OCI-LY1 (cell line): Measurements from ENCODE around the gene COL16A1.

Experiments used
- H2AFZ ChIP-seq: fragments of 200-600 bp; sonication (generic), shearing (Covaris generic); 2 replicates; pipeline ENCODE4 v1.6.0; 2014; ENCODE audit warnings: antibody characterized with exemption, mild to moderate bottlenecking, low read length
- H3F3A ChIP-seq: fragments of 200-600 bp; sonication (generic), shearing (Covaris generic); 2 replicates; pipeline ENCODE4 v1.6.0; 2014; ENCODE audit warnings: mild to moderate bottlenecking, antibody characterized with exemption, low read length, moderate library complexity; ENCODE audit not compliant: insufficient read depth
- H3K27ac ChIP-seq: fragments of 200-600 bp; sonication (generic); 2 replicates; pipeline ENCODE4 v1.5.1; 2014; ENCODE audit warnings: low read length, mixed run types, mild to moderate bottlenecking, low read depth; ENCODE audit not compliant: poor library complexity, severe bottlenecking
- H3K27me3 ChIP-seq: fragments of 200-600 bp; sonication (generic); 2 replicates; pipeline ENCODE4 v1.6.0; 2014; ENCODE audit warnings: antibody characterized with exemption, mild to moderate bottlenecking, low read length, moderate library complexity; ENCODE audit not compliant: insufficient read depth
- H3K36me3 ChIP-seq: fragments of 200-600 bp; sonication (generic); 2 replicates; pipeline ENCODE4 v1.6.1; 2014; ENCODE audit warnings: mild to moderate bottlenecking, antibody characterized with exemption, low read length, moderate library complexity, mixed read lengths; ENCODE audit not compliant: insufficient read depth
- H3K4me1 ChIP-seq: fragments of 200-600 bp; sonication (generic); 2 replicates; pipeline ENCODE4 v1.5.1; 2014; ENCODE audit warnings: mild to moderate bottlenecking, low read length, moderate library complexity; ENCODE audit not compliant: insufficient read depth, severe bottlenecking
- H3K4me2 ChIP-seq: fragments of 200-600 bp; sonication (generic), shearing (Covaris generic); 2 replicates; pipeline ENCODE4 v1.6.1; 2014; ENCODE audit warnings: low read length
- H3K4me3 ChIP-seq: fragments of 200-600 bp; sonication (generic); 2 replicates; pipeline ENCODE4 v1.5.1; 2014; ENCODE audit warnings: low read length, low read depth, mild to moderate bottlenecking, mixed read lengths; ENCODE audit not compliant: poor library complexity, severe bottlenecking
- H3K79me2 ChIP-seq: fragments of 200-600 bp; shearing (Covaris generic); 2 replicates; pipeline ENCODE4 v1.6.1; 2016; ENCODE audit warnings: mixed run types, low read length, mixed read lengths; ENCODE audit not compliant: insufficient read depth
- H3K9ac ChIP-seq: fragments of 200-600 bp; sonication (generic), shearing (Covaris generic); 2 replicates; pipeline ENCODE4 v1.6.1; 2014; ENCODE audit warnings: mild to moderate bottlenecking, low read length, mixed read lengths
- H3K9me2 ChIP-seq: fragments of 200-600 bp; sonication (generic), shearing (Covaris generic); 2 replicates; pipeline ENCODE4 v1.6.1; 2014; ENCODE audit warnings: low read depth, mild to moderate bottlenecking, low read length, mixed read lengths
- H3K9me3 ChIP-seq: fragments of 200-600 bp; shearing (Covaris generic); 2 replicates; pipeline ENCODE4 v1.6.1; 2014; ENCODE audit warnings: low read length, mixed read lengths
- H4K20me1 ChIP-seq: fragments of 200-600 bp; sonication (generic), shearing (Covaris generic); 2 replicates; pipeline ENCODE4 v1.6.0; 2016; ENCODE audit warnings: mild to moderate bottlenecking, low read length; ENCODE audit not compliant: insufficient read depth
- EZH2 ChIP-seq: fragments of 200-600 bp; sonication (generic), shearing (Covaris generic); IDR thresholded peaks from 2 replicates; pipeline ENCODE4 v1.8.0; 2017; ENCODE audit warnings: borderline replicate concordance, mixed run types, mild to moderate bottlenecking, antibody characterized with exemption, low read length, moderate library complexity, mixed read lengths
- TF ChIP-seq, protein P1 (sequence below): fragments of 200-600 bp; sonication (generic), shearing (Covaris generic); IDR thresholded peaks from 2 replicates; pipeline ENCODE4 v1.5.1; 2017; ENCODE audit warnings: mild to moderate bottlenecking, antibody characterized with exemption, low read length, moderate library complexity, mixed read lengths

The COL16A1 gene

DNA sequence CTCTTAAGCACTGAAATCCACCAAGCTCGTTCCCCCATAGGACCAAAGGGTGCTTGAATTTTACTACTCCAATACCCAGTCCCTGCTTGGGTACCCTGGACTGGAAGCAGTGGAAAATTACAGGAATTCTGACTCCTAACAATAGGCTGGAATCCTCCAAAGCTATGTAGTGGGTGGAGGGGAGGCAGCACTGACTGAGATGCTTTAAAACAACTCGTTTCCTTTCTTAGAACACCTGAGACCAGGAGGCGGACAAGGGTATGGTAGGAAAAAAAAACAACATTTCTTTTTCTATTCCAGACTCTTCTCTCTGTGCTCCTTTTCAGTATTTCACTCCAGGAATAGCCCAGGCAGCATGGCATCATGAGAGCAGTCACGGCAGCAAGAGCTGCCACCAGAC, 61.5 kb downstream of the COL16A1 start:
- no peak overlapping the region for H3K27ac ChIP-seq
- no peak for TF ChIP-seq EZH2
- TF ChIP-seq, protein P1, sequence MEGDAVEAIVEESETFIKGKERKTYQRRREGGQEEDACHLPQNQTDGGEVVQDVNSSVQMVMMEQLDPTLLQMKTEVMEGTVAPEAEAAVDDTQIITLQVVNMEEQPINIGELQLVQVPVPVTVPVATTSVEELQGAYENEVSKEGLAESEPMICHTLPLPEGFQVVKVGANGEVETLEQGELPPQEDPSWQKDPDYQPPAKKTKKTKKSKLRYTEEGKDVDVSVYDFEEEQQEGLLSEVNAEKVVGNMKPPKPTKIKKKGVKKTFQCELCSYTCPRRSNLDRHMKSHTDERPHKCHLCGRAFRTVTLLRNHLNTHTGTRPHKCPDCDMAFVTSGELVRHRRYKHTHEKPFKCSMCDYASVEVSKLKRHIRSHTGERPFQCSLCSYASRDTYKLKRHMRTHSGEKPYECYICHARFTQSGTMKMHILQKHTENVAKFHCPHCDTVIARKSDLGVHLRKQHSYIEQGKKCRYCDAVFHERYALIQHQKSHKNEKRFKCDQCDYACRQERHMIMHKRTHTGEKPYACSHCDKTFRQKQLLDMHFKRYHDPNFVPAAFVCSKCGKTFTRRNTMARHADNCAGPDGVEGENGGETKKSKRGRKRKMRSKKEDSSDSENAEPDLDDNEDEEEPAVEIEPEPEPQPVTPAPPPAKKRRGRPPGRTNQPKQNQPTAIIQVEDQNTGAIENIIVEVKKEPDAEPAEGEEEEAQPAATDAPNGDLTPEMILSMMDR, result no peak

DNA sequence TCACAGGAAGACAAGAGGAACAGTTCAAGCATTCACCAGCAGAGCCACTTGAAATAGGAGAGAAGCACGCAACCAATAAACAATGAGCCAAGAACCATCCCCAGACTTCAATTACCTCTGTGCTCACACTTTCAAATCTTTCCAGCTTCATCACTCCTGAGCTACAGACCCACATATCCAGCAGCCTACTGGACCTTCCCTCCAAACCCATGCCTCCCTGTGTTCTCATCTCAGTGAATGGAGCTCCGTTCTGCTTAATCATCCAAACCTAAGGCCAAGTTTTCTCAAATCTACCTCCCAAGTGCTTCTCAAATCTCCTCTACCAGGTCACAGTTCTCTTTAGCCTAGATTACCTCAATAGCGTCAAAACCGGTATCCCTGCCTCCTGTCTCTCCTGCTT, 62.9 kb downstream of the COL16A1 start:
- H3K9me3 ChIP-seq, result no peaks in the 10 kb centered on the region
- H3K27ac ChIP-seq, result no peak overlapping the region
- peaks cover 62% of the 10 kb centered on the region for H3K79me2 ChIP-seq
- no peak overlapping the region for H3K4me3 ChIP-seq
- H3K4me1 ChIP-seq, result peaks cover 46% of the 10 kb centered on the region
- H3K4me2 ChIP-seq, result no peak overlapping the region
- peaks cover 4% of the 10 kb centered on the region; the same call in 1 of the 2 replicates for H3K36me3 ChIP-seq
- H3K9me2 ChIP-seq, result no peaks in the 10 kb centered on the region
- H3F3A ChIP-seq, result no peaks in the 10 kb centered on the region
- H3K27me3 ChIP-seq, result no peaks in the 10 kb centered on the region
- H4K20me1 ChIP-seq, result no peaks in the 10 kb centered on the region
- no peak overlapping the region for H3K9ac ChIP-seq
- H2AFZ ChIP-seq, result no peak overlapping the region
- TF ChIP-seq EZH2, result no peak
- TF ChIP-seq, protein P1, result no peak

More for the DNA sequence above, 61.5 kb downstream of the COL16A1 start:
- Histone ChIP-seq H3K27me3 (no peaks in the 10 kb centered on the region), H3F3A (no peaks in the 10 kb centered on the region), H3K79me2 (peaks cover 55% of the 10 kb centered on the region), H2AFZ (no peak overlapping the region), H4K20me1 (no peaks in the 10 kb centered on the region), H3K9ac (no peak overlapping the region), H3K4me3 (no peak overlapping the region), H3K4me2 (no peak overlapping the region), H3K36me3 (peaks cover 4% of the 10 kb centered on the region; the same call in 1 of the 2 replicates), H3K9me2 (no peaks in the 10 kb centered on the region), H3K4me1 (peaks cover 46% of the 10 kb centered on the region), H3K9me3 (no peaks in the 10 kb centered on the region)

DNA sequence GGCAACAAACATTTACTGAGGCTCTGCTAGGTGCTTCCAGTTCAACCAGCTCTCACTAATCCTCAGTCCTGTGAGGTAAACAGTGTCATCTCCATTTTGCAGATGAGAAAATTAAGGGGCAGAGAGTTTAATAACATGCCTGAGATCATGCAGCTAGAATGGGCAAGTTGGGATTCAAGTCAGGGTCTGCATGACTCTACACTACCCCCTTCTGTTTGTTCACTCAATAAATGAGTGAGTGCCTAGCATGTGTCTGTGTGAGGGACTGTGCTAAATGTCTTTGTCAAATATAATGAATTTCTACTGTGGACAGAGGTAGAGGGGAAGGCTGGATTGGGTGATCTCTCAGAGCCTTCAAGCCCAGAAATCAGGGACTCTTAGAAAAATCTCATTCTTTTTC, 63.6 kb downstream of the COL16A1 start:
- no peak overlapping the region for H3K27ac ChIP-seq
- no peaks in the 10 kb centered on the region for H3K9me2 ChIP-seq
- no peaks in the 10 kb centered on the region for H3K27me3 ChIP-seq
- no peak overlapping the region for H3K4me2 ChIP-seq
- peaks cover 62% of the 10 kb centered on the region for H3K79me2 ChIP-seq
- H3K9ac ChIP-seq, result no peak overlapping the region; the same call in 1 of the 2 replicates
- no peaks in the 10 kb centered on the region for H3K9me3 ChIP-seq
- H4K20me1 ChIP-seq, result no peaks in the 10 kb centered on the region
- peaks cover 40% of the 10 kb centered on the region for H3K4me1 ChIP-seq
- H2AFZ ChIP-seq, result no peak overlapping the region
- no peak for TF ChIP-seq EZH2
- TF ChIP-seq, protein P1, result no peak
- H3K4me3 ChIP-seq, result no peak overlapping the region
- no peaks in the 10 kb centered on the region for H3F3A ChIP-seq
- H3K36me3 ChIP-seq, result peaks cover 8% of the 10 kb centered on the region; the same call in 1 of the 2 replicates
